PFSK-1 (cell line): ENCODE results near the gene SLC35A3.

Experiments
- POLR2AphosphoS5 ChIP-seq: IDR thresholded peaks from 2 replicates; pipeline ENCODE4 v1.6.1; 2012; ENCODE audit warnings: low read depth, mild to moderate bottlenecking, control low read depth, low read length, moderate library complexity
- SIN3A ChIP-seq: IDR thresholded peaks from 2 replicates; pipeline ENCODE4 v1.6.1; 2012; ENCODE audit warnings: mild to moderate bottlenecking, low read length, moderate library complexity, borderline replicate concordance; ENCODE audit not compliant: insufficient read depth
- TF ChIP-seq, protein P1 (sequence below), 2 experiments: IDR thresholded peaks; 2 replicates each; pipeline versions ENCODE4 v1.6.1 to v1.8.0; 2011 to 2012; ENCODE audit warnings: low read depth in 2 of 2, low read length in 2 of 2, control low read depth in 1 of 2, inconsistent platforms in 1 of 2, mild to moderate bottlenecking in 1 of 2, moderate library complexity in 1 of 2; ENCODE audit not compliant: insufficient read depth in 1 of 2

DNA sequence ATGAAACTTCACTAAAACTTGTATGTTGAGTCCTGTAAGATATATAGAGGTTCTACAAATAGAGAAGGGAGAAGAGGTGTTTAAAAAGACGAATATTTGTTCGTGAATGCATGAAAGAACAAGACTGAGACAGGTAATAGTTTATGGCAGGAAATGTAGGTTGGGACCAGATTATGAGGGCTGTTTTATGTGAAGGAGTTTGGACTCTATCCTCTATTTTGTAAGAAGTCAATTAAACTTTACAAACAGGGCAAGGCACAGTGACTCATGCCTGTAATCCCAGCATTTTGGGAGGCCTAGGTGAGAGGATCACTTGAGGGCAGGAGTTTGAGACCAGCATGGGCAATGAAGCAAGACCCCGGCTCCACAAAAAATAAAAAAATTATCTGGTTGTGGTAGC, 5.7 kb downstream of the SLC35A3 start:
- TF ChIP-seq, protein P1, sequence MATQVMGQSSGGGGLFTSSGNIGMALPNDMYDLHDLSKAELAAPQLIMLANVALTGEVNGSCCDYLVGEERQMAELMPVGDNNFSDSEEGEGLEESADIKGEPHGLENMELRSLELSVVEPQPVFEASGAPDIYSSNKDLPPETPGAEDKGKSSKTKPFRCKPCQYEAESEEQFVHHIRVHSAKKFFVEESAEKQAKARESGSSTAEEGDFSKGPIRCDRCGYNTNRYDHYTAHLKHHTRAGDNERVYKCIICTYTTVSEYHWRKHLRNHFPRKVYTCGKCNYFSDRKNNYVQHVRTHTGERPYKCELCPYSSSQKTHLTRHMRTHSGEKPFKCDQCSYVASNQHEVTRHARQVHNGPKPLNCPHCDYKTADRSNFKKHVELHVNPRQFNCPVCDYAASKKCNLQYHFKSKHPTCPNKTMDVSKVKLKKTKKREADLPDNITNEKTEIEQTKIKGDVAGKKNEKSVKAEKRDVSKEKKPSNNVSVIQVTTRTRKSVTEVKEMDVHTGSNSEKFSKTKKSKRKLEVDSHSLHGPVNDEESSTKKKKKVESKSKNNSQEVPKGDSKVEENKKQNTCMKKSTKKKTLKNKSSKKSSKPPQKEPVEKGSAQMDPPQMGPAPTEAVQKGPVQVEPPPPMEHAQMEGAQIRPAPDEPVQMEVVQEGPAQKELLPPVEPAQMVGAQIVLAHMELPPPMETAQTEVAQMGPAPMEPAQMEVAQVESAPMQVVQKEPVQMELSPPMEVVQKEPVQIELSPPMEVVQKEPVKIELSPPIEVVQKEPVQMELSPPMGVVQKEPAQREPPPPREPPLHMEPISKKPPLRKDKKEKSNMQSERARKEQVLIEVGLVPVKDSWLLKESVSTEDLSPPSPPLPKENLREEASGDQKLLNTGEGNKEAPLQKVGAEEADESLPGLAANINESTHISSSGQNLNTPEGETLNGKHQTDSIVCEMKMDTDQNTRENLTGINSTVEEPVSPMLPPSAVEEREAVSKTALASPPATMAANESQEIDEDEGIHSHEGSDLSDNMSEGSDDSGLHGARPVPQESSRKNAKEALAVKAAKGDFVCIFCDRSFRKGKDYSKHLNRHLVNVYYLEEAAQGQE (IDR thresholded peaks at IDR 0.05; ENCODE audit: insufficient read depth in 1 of 2, low read depth in 2 of 2, low read length in 2 of 2): no peak
- no peak for TF ChIP-seq POLR2AphosphoS5
- no peak for TF ChIP-seq SIN3A
